Measurements from ENCODE around the gene DHCR7.

DHCR7 gene, protein sequence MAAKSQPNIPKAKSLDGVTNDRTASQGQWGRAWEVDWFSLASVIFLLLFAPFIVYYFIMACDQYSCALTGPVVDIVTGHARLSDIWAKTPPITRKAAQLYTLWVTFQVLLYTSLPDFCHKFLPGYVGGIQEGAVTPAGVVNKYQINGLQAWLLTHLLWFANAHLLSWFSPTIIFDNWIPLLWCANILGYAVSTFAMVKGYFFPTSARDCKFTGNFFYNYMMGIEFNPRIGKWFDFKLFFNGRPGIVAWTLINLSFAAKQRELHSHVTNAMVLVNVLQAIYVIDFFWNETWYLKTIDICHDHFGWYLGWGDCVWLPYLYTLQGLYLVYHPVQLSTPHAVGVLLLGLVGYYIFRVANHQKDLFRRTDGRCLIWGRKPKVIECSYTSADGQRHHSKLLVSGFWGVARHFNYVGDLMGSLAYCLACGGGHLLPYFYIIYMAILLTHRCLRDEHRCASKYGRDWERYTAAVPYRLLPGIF

GRCh38 chr11:71448257-71449171 lies at the start of gene DHCR7:
Gene DHCR7, minus strand, starts transcription at chr11:71448393. Its CDS starts 3,441 bp downstream, at chr11:71444952.
- peak; percentile 95 for DNase-seq

GRCh38 chr11:71496421-71496820 lies 48.2 kb upstream of the DHCR7 start:
- DNase-seq, result no peak

GRCh38 chr11:71495286-71496230 lies 47.4 kb upstream of the DHCR7 start:
- DNase-seq, result no peak

- no peak for DNase-seq
Measured at GRCh38 chr11:71491940-71492339, 43.7 kb upstream of the DHCR7 start.

DNA sequence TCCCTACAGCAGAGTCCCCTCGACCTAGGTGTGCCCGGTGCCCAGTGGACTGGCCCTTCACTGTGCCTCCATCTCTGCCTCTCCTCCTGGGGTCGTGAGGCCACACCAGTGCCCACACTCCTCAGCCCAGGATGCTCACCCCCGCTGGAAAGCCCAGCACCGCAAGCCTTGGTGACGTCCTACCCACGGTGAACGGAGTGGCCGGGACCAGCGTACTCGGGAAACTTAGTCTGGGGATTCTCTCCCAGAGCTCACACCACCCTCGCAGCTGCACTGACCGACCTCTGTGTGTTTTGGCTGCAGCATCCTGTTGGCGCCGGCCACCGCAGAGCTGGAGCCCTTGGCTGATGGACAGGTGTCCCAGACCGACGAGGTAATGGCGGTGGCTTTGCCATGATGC lies 43.3 kb upstream of the DHCR7 start:
- no peak for DNase-seq

GRCh38 chr11:71490731-71491390 lies 42.7 kb upstream of the DHCR7 start:
- DNase-seq, result no peak

DNA sequence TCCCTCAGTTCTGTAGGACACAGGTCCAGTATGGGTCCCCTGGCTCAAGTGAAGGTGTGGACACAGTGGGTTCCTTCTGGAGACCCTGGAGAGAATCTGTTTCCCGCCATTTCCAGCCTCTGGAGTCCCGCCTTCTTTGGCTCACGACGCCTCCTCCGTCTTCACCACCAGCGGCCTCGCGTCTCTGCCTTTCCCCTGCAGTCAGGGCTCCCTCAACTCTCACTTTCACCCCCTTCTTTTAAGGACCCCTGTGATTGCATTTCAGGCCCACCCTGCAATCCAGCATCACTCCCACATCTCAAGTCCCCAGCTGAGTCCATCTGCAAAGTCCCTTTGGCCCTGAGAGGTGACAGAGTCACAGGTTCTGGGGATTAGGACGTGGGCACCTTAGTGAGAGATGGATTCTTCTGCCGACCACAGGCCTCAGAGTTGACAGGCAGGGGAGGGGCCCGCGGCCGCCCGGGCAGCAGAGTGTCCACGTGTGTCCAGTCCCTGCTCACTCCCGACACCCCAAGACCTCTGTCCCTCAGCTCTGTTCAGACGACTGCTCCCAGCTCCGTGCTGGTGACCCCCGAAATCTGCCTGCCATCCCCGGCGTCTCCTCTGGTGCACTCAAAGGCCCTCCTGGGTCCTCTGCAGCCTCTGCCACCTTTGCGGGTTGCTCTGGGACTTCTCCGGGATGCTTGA lies 42.0 kb upstream of the DHCR7 start:
- no peak for DNase-seq

- no peak for DNase-seq
Measured at GRCh38 chr11:71489311-71490043, 41.3 kb upstream of the DHCR7 start.

DNA sequence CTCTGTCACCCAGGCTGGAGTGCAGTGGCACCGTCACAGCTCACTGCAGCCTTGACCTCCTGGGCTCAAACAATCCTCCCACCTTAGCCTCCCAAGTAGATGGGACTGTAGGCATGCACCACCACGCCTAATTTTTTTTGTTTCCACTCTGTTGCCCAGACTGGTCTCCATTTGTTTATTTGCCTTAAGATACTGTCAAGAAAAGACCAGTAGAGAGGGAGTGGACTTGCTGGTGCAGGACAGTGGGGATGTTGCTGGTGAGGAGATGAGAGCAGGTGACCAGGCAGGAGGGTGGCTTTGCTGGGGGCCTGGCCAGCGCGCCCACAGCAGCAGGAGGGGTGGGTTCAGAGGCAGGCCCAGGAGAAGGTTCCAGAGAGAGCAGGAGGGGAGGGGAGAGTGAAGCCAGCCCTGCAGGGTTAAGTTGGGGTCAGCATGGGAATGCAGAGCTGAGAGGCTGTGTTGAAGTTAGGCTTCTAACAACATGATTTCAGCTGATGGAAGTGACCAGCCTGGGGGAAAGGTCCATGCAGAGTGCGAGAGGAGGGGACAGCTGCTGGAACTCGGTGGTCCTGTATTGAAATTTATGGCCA lies 40.6 kb upstream of the DHCR7 start:
- DNase-seq, result no peak

- no peak for DNase-seq
Measured at GRCh38 chr11:71486320-71486719, 38.1 kb upstream of the DHCR7 start.

DNA sequence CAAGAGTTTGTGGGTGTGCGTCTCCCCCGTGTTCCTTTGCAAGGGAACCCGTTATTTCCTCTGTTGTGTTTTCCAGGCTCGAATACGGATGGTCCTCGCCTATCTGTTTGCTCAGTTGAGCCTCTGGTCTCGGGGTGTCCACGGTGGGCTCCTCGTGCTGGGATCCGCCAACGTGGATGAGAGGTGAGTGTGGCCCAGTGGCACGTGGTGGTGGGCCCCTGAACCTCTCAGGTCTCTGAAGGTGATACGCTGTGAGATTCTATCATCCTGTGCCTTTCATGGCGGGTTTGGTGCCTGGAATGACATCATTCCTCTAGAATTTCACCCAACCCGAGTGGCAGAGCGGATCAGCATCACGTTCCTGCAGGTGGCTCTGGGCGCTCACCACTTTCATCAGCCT lies 37.3 kb upstream of the DHCR7 start:
- no peak for DNase-seq

- no peak for DNase-seq
Measured at GRCh38 chr11:71485063-71485399, 36.8 kb upstream of the DHCR7 start.

DNA sequence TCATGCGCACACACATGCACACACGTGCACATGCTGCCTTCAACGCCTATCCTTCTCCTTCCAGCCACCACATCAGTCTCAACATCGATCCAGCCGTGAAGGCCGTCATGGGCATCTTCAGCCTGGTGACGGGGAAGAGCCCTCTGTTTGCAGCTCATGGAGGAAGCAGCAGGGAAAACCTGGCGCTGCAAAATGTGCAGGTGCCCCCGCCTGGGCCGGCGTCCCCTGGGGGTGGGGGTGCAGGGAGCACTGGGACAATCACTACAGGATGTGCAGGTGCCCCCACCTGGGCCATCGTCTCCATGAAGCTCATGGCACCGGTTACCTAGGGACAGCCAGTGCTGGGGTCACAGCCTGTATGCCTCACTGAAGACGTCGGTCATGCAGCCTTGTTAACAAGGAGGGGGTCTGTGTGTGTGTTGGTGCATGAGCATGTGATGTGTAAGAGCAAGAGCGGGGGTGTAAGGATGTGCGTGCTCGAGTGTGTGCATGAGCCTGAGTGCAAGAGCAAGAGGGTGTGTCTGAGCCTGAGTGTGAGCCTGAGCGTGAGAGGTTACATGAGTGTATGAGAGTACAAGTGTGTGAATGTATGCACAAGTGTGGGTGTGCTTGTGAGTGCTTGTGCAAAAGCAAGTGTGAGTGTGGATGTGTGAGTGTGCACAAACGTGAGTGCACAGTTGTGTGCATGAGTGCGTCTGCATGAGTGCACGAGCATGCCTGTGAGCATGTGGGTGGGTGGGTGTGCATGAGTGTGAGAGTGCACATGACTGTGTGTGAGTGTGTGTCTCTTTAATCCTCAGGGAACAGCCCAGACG lies 36.3 kb upstream of the DHCR7 start:
- no peak for DNase-seq

DNA sequence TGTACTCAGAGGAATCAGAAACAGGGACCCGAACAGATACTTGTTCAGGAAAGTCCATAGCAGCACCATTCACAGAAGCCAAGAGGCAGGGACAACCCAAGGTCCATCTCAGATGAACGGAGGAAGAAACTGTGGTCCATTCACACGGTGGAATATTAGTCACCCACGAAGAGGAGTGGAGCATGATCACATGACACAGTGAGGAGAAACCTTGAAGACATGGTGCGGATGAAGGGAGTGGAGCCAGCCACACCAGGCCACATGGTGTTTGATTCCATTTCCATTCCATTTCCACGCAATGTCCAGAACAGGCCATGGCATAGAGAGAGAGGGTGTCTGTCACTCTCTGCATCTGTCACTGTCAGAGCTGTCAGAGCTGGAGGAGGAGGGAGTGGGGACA lies 35.5 kb upstream of the DHCR7 start:
- DNase-seq, result no peak

DNA sequence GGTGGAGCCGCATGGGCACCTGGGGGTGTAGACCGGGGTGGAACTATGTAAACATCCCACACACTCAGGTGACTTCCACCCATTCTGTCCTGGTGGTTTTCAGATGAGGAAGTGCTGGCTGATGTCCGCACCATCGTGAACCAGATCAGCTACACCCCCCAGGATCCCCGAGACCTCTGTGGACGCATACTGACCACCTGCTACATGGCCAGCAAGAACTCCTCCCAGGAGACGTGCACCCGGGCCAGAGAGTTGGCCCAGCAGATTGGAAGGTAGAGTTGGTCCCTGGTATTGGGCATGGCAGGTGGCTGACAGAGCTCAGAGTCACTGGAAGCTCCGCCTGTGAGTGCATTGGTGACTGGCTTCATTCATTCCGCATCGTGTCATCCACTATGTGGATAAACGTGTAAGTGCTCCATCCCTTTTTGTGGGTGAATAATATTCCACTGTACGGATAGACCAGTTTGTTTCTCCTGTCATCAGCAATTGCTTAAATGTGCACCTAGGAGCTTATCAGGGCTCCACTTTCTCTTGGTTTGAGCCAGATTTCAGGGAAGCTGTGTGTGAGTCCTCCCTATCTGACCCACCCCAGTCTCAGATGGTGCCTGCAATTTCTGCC lies 34.7 kb upstream of the DHCR7 start:
- DNase-seq, result no peak

DNA sequence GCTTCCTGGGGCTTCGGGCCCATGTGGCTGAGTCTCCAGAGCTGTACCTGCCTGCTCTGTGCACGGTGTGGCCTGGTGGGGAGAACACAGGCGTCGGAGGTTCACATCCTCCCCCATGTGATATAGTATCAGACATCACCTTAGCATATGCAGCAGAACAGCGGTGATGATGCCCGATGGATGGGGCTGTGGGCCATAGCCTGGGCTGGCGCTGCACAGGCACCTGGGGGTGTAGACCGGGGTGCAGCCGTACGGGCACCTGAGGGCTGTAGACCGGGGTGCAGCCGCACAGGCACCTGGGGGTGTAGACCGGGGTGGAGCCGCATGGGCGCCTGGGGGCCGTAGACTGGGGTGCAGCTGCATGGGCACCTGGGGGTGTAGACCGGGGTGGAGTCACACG lies 34.0 kb upstream of the DHCR7 start:
- DNase-seq, result no peak

DNA sequence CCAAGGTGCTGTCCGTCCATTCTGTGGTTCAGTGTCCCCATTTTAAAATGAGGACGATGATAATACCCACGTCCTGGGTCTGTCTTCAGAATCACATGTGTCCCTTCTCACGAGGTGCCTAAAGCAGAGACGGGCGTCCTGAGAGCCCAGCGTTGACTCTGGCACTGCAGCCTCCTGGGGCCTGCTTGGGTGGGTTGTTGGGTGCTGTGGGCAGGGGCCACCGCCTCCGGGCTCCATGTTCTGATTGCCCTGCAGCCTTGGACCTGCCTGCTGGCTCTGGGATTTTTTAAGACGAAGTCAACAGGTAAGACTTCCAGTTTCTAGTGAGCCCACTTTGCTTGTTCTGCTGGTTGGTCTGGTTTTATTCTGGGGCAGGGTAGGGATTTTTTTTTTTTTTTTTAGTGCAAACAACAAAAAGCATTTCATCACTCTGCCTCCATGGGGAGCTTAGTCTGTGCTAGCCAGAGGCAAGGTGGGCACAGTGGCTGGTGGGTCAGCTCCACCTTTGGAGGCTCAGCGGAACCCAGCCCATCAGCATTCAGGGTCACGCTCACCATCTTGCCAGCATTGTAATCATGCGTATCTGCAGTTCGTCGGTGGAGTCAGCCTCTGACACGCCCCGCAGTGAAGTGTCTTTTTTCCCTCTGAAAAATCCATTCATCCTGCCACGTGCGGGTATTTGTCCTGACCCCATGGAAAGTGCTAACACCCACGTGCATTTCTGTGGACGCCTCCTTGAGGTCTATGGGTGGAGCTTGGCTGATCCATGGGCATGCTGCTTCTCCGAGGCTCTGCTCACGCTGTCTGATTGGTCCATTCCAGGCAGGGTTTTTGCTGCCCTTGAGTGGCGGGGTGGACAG lies 33.1 kb upstream of the DHCR7 start:
- no peak for DNase-seq

GRCh38 chr11:71478528-71478840 lies 30.3 kb upstream of the DHCR7 start:
- DNase-seq, result no peak

Data from NK-92 treated with Interleukin-12 subunit alpha and Interleukin-12 subunit beta, amount 100 ng/mL, for 24 hours (cell line).